ENCODE data around the gene SEMA5B.
A peak's percentile ranks its signal among the peaks of the same experiment; 100 is the strongest.

Gene SEMA5B

DNA sequence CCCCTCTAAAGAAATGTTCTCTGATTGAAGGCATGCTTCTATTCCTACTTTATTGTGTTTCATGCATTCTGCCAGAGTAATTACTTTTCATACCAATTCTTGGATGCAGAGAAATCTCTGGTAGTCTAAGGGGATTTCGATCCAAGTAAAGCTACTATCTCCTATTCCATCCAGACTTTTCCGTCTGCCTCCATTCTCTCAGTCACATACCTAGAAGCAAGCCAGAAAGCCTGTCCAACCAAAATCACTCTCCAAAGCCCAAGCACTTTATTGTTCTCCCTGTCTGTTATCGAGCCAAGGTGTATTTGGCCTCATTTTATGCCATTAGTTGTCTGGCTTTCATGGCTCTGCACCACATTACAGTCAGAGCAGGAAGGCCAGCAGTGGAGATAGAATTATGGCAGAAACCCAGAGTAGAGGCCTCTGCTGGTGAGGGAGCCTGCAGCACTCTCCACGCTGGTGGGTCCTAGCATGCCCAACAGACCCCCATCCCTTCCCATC is 136.8 kb downstream of the SEMA5B start:
- no peak for DNase-seq
- intact Hi-C loops (cut with DNase I), result no loop called here

DNA sequence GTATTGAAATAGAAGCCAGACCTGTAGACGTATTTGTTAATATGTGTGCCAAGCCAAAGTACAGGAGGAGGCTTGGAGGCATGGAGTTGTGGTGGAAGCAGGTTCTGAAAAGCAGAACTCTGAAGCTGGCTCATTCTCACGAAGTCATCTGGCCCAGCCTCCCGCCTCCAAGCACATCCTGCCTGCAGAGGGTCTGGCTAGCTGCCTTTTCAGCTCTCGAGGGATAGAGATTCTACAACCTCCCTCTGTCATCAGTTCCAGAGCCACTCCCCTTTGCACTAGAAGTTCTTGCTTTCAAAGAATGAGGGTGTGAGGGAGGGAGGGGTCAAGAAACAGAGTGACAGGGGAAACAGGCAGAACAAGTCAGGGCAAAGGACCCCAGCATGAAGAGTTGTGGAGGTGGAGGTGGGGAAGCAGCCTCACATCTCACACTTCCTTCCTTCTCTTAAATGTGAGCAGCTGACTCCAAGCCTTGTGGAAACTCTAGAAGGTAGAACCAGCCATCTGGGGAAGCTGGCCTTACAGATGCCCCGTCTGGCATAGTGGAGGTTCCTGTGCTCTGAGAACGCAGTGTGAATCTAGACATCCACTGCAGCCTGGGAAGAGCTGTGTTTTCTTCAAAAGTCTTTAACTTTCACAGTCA is 137.4 kb downstream of the SEMA5B start:
- peak in 36 of 42 donors; percentile 11 to 69 (median 45) for DNase-seq
- intact Hi-C loops (cut with DNase I), result no loop called here

- peak in 2 of 42 donors; percentile 15 to 16 for DNase-seq
- intact Hi-C loops (cut with DNase I), result no loop called here
Measured at GRCh38 chr3:122886946-122887345, 140.6 kb downstream of the SEMA5B start.

GRCh38 chr3:122886251-122886650 is 141.3 kb downstream of the SEMA5B start:
- intact Hi-C loops (cut with DNase I), result no loop called here

DNA sequence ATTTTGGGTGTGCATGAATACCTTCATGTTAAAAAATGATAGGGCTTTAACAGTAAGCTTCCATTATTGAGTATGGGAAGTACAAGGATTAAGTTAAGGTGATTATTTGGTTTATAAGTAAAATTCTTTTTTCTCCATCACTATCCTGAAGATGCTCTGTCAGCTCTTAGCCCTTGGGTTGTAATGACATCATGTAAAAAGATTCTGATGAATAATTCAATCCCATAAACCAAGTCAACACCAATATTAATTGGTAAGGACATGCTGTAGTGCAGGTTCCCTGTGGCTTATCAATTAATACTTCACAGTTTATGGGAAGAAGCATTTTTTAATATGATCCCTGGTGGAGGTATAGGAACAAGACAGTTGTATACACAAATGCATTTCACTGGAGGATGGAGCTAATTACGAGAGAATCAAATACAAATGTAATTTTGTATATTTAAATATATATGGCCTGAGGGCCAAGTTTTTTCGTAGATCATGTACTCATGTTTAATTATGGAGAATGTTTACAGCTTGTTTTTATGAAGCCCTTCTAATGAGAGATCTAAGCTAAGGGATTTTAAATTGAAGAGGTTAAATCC is 145.1 kb downstream of the SEMA5B start:
- intact Hi-C loops (cut with DNase I), result no loop called here

More at GRCh38 chr3:122886251-122886650, 141.3 kb downstream of the SEMA5B start:
- DNase-seq, result no peak

GRCh38 chr3:122880624-122881023 is 146.9 kb downstream of the SEMA5B start:
- DNase-seq, result no peak

More for the DNA sequence above, 145.1 kb downstream of the SEMA5B start:
- no peak for DNase-seq

GRCh38 chr3:122880173-122880572 is 147.4 kb downstream of the SEMA5B start:
- DNase-seq, result no peak
- intact Hi-C loops (cut with DNase I), result no loop called here

More at GRCh38 chr3:122880624-122881023, 146.9 kb downstream of the SEMA5B start:
- intact Hi-C loops (cut with DNase I), result no loop called here

- DNase-seq, result no peak
- intact Hi-C loops (cut with DNase I), result no loop called here
Measured at GRCh38 chr3:122875547-122876127, 151.9 kb downstream of the SEMA5B start.

- intact Hi-C loops (cut with DNase I), result no loop called here
- DNase-seq, result no peak
Measured at GRCh38 chr3:122873741-122874515, 153.6 kb downstream of the SEMA5B start.

GRCh38 chr3:122868322-122868721 is 159.2 kb downstream of the SEMA5B start:
- intact Hi-C loops (cut with DNase I), result no loop called here
- peak in 1 of 42 donors; percentile 20 for DNase-seq

DNA sequence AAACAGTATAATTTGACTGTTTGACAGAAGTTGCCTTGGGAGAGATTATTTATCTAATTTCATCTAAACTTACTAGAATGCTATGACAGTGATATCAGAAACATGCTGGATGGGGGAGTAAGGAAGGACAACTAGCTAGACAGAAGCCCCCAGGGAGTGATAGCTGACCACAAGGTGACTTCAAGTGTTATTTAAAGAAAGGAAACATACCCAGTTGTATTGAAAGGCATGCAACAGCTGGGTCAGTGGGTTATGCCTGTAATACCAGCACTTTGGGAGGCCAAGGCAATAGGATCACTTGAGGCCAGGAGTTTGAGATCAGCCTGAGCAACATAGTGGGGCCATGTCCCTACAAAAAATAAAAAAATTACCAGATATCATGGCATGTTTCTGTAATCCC is 163.1 kb downstream of the SEMA5B start:
- no peak for DNase-seq
- intact Hi-C loops (cut with DNase I), result no loop called here

DNA sequence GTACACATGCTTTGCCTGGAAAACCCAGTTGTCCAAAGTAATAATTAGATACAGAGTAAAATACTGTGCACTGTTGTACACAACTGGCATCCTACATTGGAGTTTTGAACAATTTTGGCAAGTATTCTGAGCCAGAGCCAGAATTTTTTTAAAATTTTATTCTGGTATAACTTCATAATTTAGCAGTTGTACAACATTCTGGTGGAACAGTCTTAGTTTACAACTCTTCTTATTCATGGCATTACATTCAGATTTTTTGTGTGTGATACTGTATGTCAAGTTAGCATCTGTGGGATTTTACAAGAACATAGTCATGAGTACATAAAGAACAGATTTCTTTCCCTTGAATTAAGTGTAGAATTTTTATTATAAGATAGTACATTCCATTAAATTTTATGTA is 165.2 kb downstream of the SEMA5B start:
- intact Hi-C loops (cut with DNase I), result no loop called here
- DNase-seq, result no peak
